ENCODE results near the gene ZC2HC1B.

ZC2HC1B gene

DNA sequence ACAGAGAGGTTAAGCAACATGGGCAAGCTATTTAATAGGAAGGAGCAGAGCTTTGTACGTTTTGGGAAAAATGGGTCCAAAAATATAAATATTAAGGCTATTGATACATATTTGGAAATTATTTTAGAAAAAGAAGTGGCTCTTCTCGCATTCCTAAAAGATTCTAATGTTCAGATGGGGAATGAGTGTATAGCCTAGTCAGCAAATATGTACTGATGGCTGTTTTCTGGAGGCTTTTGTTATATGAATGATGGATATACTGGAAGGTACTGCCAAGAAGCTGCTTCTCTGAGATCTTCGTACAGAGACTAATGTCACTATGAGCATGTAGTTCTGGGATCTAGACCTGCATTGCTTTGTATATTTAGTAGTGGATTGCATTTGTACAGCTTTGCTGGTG, 72.1 kb downstream of the ZC2HC1B start:
- FAIRE-seq, result no peak

DNA sequence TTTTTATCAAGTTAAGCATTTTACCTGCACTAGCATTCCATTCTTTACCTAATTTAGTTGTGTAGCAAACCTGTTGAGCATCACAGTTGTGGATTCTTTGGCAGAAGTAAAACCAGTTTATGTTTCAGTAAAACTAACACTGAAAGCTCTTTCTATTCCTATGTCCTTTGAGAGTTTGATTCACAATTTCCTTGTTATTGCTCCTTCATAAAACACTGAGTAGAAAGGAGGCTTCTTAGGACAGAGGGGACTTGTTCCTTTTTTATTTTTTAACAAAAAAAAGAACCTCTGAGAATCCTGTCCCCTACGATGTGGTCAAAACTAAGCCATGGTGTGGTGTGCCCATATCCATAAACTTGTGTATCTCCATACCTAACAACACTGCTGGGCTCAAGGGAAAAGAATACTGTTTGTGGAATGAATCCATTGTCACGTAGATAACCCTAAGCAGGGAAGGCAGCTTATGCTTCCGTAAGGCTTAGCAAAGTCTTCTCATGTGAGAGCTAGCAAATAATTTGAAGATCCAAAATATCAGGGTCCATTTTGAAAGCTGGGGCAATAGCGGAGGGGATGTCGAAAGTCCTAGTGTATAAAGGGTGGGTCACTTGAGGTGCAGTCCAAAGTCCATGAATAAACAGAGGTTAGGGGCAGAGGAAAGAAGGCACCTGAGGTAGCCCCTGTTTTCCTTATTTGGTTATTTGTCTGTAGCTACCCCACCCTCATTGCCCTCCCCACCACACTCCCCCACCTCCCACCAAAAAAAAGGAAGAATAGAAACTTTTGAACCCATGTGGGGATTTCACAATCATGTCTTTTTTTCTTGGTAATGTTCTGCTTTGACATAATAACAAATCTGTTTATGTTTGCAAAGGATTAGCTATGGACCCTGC, 72.7 kb downstream of the ZC2HC1B start:
- FAIRE-seq, result no peak

DNA sequence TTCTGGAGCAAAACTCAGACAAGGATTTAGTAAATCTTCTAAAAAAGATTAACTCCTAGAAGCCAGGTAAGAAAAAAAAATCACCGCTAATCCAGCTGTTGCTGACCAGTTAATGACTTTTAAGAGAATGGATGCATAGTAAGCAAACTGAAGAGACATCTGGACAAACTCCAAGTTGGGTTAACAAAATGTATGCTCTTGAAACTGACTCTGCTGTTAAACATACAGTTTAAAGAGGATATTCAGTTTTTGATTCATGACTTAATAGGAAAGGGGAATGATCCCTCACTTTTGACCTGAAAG, 73.3 kb downstream of the ZC2HC1B start:
- peak; percentile 63 for FAIRE-seq

DNA sequence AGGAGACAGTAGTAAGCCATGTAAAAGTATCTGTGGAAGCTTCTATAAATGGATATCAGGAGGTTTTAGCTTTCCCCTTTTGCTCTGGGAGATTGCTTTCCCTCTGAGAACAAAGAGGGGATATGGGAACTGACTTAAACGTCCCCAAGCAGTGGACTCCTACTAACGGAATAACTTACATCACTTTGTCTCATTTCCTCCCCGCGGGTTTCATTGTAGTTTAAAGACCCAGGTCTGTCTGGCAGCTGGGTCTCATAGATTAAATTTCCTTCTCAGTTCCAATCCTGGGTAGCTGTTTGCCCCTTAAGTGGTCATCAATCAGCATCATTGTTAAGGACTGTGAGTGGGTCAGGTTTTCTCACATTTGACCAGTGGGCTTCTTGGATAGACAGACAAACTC, 75.1 kb downstream of the ZC2HC1B start:
- FAIRE-seq, result no peak

DNA sequence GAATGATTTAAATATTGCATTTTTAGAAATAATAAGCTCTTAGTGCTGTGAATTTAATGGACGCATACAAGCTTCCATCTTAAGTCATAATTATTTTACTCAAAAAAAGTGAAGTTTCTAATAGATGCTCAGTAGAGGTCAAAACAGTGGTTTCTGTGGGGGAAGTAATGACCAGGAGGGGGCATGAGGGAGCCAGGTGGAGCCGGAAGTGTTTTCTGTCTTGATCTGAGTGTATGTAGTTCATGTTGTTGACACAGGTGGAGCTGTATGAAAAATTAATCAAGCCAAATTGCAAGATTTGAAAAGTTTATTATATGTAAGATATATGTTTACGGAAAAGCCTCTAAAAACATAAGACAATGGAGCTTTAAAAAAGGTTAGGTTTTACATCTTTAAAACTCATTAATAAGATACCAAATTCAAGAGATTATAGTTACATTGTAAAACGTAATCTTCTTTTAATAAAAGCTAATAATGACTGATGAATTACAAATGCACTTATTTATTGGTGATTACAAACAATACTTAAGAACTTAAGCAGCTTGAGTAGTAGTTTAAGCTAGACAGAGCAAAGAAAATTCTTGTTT, 75.8 kb downstream of the ZC2HC1B start:
- peak; percentile 84 for FAIRE-seq

DNA sequence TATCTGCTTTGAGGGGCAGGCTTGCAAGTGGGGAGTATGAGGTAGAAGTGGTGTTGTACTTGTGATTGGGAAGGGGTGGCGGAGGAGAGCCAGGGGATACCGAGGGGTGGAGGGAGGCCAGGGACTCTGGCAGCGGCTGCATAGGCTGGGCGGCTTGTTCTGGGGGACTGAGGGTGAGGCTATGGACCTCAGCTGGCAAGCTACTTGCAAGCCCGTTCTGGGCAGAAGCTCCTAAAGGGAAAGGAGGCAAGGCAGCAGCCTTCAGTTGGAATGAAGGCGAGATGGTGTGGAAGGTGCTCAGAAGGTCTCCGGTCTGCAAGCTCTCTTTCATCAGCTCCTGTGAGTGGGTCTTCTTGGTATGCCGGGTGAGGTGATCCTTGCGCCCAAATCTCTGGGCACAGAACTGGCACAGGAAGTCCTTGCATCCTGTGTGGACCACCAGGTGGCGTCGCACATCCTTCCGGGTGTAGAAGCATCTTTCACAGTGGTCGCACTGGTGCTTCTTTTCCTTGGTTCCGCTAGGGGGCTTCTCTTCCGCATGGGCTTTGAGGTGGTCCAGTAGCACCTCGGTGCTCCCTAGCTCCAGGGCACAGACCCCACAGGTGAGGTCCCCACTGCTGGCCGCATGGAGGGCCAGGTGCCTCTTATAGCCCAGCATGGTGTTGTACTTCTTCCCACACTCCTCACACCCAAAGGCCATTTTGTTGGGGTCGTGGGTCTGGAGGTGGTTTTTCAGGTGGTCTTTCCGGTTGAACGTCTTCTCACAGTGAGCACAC, 77.8 kb downstream of the ZC2HC1B start:
- no peak for FAIRE-seq

DNA sequence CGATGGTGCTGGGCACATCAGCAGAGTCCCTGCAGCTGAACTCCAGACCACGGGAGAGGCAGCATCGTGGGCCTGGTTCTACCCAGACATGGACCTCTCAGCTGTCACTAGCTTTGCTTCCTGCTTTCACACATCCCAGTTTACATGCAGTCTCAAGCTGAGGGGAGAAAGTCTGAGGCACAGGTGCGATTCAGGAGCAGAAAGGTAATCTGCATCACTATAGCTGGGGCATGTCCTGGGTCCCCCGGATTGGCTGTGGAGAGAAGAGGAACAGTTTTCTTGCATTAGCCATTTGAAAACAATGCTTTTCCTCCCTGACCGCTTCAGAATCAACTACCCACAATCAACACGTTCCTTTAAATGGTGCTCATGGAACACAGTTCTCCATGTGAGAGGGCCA, 83.9 kb downstream of the ZC2HC1B start:
- no peak for FAIRE-seq

DNA sequence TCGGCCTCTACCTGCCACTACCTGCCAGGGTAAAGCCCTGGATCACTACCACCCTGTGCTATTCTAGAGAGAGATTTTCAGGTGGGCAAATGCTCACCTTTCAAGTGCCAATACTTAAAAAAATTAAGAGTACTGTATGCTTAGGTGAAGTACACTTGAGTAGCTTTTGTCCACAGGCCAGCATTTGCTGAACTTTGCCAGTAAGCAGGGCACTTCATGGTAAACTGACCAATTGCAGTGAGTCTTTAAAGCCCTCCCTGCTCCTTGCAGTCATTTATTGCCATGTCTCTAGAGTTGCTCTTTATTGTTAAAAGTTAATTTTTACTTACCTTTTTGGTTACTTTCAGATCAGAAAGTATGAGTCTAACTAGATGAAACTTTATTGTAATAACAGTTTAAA, 85.3 kb downstream of the ZC2HC1B start:
- FAIRE-seq, result no peak

DNA sequence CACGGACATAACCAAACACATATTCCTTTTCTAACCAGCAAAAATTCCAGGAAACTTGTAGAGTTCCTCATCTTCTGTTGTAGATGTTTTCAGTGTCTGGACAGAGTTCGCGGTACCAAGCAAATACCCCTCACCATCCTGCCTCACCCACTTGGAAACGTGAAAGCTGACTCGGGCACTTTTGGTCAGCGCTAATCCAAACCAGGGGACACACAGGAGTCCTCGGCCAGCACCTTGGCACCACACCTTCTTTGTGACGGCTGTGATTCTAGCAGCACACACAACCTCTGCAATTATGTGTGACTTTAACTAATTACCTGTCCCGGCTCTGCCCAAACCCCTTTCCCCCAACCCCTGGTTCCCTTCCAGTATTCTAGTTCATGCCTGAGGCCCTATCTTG, 85.7 kb downstream of the ZC2HC1B start:
- no peak for FAIRE-seq

DNA sequence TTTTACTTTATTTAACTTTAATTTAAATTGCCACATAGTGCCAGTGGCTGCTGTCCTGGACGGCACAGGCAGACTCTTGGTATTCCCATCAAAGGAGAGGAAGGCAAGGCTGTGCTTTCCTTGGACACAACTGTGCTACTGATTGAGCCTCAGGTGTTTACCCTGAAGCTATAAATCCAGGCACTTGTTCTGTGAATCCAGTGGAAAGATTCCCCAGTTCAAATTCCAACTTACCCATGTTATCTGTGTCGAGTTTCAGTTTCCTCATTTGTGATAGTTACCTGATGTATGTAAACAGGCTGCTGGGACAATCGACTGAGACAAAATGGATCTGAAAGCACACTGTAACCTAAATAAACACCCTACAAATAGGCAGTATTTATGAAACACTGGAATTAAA, 86.6 kb downstream of the ZC2HC1B start:
- no peak for FAIRE-seq

DNA sequence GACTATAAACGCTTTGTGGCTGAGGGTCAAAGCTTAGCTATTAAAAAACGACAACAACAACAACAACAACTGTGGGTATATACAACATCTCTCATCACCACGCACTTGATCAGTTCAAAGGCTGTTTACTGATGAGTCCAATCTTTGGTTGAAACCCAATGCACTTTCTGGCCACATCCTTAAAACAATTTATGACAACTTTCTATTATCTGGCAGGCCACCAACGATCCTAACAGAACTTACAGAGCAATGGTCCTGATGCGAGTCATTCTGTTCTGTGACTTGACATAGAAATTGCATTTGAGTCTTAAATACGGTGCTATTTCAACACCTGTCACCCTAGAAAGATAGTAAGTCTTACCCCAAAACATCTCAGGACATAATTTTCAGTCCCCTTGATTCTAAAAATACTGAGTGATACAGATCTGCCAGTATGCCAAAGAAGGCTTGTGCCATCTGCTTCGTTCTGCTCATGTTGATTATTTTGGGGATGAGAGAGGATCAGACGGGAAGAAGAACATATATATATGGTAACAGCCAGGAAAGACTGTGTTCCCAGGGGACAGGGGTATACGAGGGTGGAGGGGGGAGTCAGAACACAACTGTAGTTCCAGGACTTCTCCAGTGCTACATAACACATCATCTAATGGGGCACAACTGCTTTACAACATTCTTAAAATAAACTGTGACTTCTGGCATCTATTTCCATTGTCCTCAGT, 87.9 kb downstream of the ZC2HC1B start:
- no peak for FAIRE-seq

DNA sequence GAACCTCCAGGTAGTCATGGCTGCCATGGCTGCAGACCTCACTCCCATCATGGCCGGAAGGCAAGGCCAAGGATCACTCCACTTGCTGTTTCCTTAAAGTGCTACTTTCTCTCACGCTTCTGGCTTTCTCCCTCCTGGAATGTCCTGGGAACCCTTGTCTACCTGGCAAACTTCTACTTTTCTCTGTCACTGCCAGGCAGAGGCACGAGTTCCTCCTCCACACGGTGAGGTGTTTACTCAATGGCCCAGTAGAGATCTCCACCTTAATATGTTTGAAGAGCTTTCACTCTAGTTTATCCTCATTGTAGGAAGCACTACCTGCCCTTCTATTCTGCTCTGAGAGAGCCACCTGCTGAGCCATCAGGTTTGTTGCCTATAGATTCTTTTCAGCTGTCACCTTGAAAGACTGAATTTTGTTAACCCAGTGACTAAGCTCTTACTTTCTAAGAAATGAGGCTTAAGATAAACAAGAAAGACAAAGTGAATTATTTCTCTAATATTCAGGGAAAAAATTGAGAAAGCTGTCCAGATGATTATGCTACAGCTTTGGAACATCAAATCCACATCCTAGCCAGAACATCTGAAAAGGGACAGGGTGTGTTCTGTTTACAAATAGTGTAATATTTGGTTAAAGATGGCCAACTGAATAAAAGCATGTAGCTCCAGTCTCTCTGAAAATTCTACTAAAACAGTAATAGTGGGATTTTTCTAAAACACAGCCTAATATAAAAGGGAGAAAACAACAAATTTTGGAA, 88.8 kb downstream of the ZC2HC1B start:
- FAIRE-seq, result no peak

DNA sequence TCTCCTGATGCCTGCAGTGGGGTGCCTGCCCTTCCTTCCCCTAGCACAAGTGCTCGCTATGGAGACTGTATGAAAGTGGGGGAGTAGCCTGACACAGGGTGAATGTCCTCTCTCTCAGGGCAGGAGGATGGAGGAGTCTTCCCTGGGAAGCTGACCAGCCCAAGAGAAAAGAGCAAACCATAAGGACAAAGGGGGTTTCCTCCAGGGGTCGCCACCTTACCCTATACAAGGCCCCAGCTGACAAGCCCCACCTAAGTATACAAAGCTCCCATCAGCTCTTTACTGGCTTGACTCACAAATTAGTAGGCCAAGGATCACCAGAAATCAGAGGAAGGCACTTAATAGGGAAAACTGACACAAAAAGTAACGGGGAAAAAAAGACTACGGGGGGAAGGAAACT, 89.6 kb downstream of the ZC2HC1B start:
- no peak for FAIRE-seq

DNA sequence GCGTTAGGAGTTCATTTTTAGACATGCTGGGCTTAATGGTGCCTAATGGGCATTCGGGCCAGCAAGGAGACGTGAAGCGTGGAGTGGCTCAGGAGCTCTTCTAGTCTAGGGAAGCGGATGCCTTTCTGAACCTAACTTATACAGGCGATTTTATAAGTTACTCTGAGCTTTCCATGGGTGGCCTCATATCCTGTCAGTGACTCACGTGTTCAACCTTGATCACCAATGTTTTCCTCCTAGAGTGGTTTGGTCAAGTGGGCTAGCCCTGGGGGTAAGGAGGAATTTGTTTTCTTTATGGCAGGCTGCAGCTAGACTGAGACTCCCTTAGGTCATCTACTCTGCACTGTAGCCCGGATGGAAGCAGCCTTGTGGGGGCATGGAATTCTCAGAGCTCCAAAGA, 91.7 kb downstream of the ZC2HC1B start:
- FAIRE-seq, result no peak

DNA sequence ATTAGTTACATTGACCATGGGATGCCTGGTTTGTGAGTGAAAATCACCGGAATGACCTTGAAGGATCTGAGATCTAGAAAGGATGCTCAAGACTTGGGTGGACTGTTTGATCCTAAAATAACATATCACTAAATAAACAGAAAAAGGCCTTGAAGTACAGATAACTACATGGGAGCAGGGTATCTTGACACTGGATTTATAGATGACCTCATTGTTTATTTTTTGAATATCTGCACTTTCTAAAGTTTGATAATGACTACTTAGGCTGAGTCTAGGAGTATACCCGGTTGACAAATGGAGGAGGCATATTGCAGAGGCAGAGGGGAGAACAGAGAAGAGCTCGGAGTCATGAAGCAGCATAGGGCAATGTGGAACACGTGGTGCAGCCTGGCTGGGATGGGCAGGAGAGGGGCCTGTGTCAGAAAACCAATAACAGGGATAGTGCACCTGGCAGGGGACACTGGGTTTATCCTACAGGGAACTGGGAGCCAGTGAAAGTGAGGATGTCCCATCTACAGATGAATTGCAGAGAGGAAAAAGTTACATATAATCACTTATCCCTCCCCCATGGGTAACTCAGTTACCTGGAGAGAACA, 93.5 kb downstream of the ZC2HC1B start:
- FAIRE-seq, result no peak

DNA sequence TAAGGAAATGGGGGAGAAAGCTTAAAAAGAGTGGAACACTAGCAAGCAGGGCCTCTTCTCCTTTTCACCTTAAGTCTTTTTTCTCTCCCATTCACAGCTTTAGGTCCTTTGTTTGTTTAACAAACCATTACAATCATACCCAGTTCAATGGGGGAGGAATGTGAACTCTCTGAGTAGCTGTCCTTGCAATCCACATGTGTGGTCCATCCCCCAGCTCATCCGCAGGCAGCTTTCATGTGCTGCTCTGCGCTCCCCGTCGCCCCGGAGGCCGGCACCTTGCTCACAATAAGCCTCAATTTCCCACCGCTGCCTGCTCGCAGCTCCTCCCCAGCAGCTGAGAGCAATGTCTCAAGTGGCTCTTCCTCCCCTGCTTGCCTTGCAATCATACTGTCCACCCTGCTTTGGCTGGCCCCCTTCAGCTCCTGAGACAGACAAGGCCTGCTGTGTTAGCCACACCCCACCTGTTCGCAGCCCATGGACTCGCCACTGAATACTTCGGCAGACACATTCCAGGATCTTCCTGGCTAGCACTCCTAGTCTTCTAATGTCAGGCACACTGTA, 94.6 kb downstream of the ZC2HC1B start:
- no peak for FAIRE-seq

DNA sequence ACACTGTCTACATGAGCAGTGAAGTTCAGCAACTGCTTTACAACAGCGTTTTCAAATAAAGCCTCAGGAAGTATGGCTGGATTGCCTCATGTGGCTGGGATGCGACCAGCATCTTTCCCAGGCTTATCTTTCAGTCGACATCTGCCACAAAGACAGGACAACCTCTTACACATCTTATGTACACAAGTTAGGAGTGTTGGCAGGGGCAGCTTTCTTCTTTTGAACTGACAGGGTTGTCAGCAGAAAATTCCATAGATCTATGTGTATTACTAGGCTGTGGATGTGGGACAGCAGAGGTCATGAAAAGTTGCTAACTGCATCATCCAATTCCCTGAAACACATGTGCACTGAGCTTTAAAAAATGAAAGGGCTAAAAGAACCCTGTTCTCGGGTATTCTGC, 95.7 kb downstream of the ZC2HC1B start:
- FAIRE-seq, result peak; percentile 74

DNA sequence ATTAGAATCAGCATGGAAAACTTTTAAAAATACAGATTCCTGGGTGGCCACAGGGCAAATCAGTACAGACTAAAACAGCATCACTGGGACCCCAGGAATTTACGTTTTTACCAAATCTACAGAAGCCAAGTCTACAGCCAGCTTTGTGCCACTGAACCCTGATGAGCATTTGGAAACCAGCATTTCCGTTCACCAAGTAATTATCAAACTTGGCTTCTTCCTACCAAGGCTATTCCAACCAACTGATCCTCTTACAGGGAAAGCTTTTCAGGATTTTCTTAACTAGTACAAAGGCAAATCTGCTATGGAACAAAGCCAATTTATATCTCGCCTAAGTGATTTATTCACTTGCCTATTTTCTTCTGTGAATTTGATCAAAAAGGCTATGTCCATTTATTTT, 96.8 kb downstream of the ZC2HC1B start:
- FAIRE-seq, result peak; percentile 68

DNA sequence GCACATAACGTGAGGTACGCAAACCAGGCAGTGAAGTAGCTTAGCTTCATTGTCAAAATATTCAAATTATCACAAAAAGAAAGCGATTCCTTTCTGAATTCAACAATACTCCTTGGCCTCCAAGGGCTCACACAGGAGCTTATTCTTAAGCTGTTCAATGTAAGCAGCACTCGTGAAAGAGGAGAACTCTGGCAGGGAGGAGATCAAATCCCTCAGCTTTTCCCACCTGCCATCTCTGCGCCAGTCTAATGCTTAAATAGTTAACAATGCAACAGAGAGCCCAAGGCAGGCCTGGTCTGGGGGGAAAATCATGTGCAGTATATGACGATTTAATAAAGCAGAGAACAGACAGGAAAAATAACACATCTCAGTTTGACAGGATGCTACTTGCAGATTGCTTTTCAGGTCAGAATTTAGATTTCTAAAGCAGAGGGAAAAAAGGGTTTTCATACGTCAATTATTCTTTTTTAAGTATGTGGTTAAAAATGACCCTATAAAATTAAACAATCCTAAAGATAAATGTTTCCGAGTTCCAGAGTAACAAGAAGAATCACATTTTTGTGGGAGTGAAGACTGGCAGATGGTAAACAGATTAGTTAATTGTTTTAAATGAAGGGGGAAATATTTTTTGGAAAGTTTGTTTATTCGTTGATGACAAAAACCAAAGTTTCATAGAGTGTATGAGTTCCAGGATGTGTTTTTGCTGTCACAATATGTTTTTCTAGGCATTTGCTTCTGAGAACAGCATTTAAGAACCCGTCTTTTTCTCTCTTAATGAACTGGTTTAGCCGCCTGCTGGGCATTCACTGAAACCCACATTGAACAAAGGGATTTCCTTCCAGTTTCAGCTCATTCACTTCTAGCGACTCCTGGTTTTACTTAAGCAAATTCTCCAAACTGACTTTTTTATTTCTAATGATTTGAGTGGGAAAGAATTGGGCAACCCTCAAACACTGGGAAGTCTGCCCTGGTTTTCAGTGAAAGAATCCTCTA, 97.9 kb downstream of the ZC2HC1B start:
- FAIRE-seq, result peak; percentile 95

DNA sequence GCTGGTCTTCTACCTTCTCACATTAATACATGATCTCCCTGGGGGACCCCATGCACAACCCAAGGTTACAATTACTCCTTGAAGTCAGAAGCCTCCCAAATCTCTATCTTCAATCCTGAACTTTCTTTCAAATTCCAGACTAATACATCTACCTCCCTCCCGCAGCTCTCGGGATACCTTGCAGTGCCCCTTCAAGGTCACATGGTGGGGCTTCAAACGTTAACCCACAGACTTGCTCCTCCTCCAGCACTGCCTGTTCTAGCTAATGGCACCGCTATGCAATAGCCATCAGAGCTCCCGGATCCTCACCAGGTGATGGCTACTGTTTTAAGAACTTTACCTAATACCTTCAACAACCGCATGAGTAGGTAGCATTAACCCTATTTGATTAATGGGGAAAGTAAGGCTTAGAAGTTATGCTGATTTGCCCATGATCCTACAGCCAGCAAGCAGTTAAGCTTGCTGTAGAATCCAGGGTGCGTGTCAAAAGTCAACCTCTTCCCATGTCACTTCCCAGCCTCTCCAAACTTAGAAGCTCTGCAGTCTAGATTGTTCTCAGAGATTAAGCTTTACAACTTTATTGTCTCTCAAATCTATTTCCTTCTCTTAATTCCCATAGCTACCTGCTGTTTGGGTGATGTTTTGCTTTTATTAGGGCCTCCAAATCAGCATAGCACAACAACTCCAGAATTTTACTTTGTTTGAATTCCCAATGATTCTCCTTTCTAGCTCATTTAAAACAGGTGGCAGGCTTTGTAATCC, 99.1 kb downstream of the ZC2HC1B start:
- peak; percentile 29 for FAIRE-seq
